GM08714 (cell line): ENCODE data around the gene UBE2L3.
"Not testable (repeated sequence)": the region's sequence is repeated elsewhere in the genome, so short reads cannot be mapped to it uniquely, and the experiment has no call there.

Source experiments
- H3K4me3 ChIP-seq: fragments of 200-500 bp; sonication (Bioruptor generic); 2 replicates; pipeline ENCODE4 v1.5.1; 2014; ENCODE audit warnings: mild to moderate bottlenecking, low read length, inconsistent platforms
- ZNF274 ChIP-seq: IDR thresholded peaks from 2 replicates; pipeline ENCODE4 v1.6.1; 2012; ENCODE audit warnings: mild to moderate bottlenecking, low read depth, low read length

The UBE2L3 gene

GRCh38 chr22:21587803-21588611 lies 20.5 kb downstream of the UBE2L3 start:
- H3K4me3 ChIP-seq = no peak overlapping the region

GRCh38 chr22:21589396-21589795 lies 21.9 kb downstream of the UBE2L3 start:
- TF ChIP-seq ZNF274 = no peak
- H3K4me3 ChIP-seq = no peak overlapping the region

More at GRCh38 chr22:21587803-21588611, 20.5 kb downstream of the UBE2L3 start:
- no peak for TF ChIP-seq ZNF274

GRCh38 chr22:21590809-21591641 lies 23.5 kb downstream of the UBE2L3 start:
- TF ChIP-seq ZNF274 = no peak
- no peak overlapping the region for H3K4me3 ChIP-seq

- no peak overlapping the region for H3K4me3 ChIP-seq
- no peak for TF ChIP-seq ZNF274
Measured at GRCh38 chr22:21591695-21592094, 24.2 kb downstream of the UBE2L3 start.

- no peak for TF ChIP-seq ZNF274
- H3K4me3 ChIP-seq = no peak overlapping the region
Measured at GRCh38 chr22:21592422-21592821, 24.9 kb downstream of the UBE2L3 start.

GRCh38 chr22:21593406-21594232 lies 26.1 kb downstream of the UBE2L3 start:
- no peak overlapping the region for H3K4me3 ChIP-seq
- TF ChIP-seq ZNF274 = no peak

GRCh38 chr22:21594865-21595452 lies 27.4 kb downstream of the UBE2L3 start:
- no peak overlapping the region for H3K4me3 ChIP-seq
- no peak for TF ChIP-seq ZNF274

GRCh38 chr22:21596356-21597135 lies 29.0 kb downstream of the UBE2L3 start:
- not testable (repeated sequence) for H3K4me3 ChIP-seq

- TF ChIP-seq ZNF274 = no peak
Measured at GRCh38 chr22:21598302-21598701, 30.8 kb downstream of the UBE2L3 start.

GRCh38 chr22:21599053-21599893 lies 31.8 kb downstream of the UBE2L3 start:
- H3K4me3 ChIP-seq = no peak overlapping the region
- TF ChIP-seq ZNF274 = no peak

More at GRCh38 chr22:21598302-21598701, 30.8 kb downstream of the UBE2L3 start:
- H3K4me3 ChIP-seq = no peak overlapping the region

GRCh38 chr22:21602579-21602978 lies 35.1 kb downstream of the UBE2L3 start:
- H3K4me3 ChIP-seq = no peak overlapping the region
- no peak for TF ChIP-seq ZNF274

GRCh38 chr22:21603973-21604372 lies 36.5 kb downstream of the UBE2L3 start:
- no peak for TF ChIP-seq ZNF274
- no peak overlapping the region for H3K4me3 ChIP-seq
